ENCODE results near the gene INSR.

Gene INSR

DNA sequence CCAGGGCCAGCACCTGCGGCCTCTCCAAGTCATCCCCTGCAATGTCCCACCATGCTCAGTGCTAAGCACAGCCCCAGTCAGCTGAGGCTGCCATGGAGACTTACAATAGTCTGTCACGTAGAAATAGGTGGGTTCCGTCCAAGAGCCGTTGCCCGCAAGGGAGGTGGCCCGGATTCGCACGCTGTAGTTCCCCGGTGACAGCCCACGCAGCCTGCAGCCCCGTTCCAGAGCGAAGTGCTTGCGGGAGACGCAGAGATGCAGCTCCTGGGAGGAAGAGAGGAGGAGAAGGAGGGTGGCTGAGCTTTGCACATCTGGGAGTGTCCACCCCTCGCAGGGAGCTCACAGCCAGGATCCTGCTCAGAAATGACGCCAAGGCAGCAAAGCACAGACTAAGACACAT, 162.2 kb downstream of the INSR start:
- no peak for DNase-seq

DNA sequence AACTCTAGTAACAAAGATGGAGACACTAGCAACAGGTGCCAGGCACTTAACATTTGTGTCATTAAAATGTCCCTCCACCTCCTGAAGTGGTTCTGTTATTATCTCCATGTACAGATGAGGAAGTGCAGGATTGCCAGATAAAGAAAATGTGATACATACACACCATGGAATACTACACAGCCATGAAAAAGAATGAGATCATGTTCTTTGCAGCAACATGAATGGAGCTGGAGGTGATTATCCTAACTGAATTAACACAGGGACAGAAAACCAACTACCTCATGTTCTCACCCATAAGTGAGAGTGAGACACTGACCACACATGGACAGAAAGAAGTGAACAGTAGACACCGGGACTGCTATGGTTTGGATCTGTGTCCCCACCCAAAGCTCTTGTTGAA, 164.2 kb downstream of the INSR start:
- DNase-seq = no peak

GRCh38 chr19:7126132-7126531, 168.1 kb downstream of the INSR start:
- no peak for DNase-seq

DNA sequence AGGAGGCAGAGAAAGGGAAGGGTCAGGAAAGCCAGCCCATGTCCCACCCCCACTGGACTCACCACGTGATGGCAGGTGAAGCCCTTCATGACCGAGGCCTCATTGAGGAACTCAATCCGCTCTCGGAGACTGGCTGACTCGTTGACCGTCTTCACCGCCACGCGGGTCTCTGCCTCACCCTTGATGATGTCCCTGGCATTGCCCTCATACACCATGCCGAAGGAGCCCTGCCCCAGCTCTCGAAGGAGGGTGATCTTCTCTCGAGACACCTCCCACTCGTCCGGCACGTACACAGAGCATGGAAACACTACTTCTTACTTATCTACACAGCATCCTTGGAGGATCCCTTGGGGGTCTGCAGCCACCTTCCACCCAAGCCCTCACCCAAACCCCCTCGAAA, 169.0 kb downstream of the INSR start:
- DNase-seq = no peak

GRCh38 chr19:7124782-7125181, 169.4 kb downstream of the INSR start:
- no peak for DNase-seq

- no peak for DNase-seq
Observed at GRCh38 chr19:7122701-7123100, 171.5 kb downstream of the INSR start.

GRCh38 chr19:7120499-7120898, 173.7 kb downstream of the INSR start:
- DNase-seq = no peak

DNA sequence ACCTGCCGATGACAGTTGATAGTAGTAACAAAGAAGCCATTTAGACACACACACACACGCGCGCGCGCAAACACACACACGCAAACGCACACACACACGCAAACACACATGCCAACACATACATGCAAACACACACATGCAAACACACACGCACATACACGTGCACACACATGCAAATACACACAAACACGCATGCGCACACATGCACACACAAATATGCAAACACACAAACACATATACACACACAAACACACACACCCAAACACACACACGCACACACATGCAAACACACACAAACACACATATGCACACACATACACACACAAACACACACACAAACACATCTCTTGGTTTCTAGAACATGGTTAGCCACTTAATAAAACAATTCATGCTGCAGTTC, 174.6 kb downstream of the INSR start:
- no peak for DNase-seq

DNA sequence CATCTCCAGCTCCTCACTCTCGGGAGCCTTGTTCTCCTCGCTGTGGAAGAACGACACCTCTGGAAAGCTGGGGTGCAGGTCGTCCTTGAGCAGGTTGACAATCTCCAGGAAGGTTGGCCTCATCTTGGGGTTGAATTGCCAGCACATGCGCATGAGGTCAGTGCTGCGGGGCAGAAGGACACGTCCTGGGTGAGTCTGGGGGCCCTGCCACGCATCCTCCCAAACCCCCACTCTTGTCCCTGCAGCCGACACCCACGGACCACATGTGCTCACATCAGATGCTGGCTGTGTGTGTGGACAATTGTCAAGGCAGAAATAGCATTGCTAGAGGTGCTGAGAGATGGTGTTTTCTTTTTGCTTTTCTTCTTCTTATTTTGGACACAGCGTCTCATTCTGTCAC, 177.0 kb downstream of the INSR start:
- DNase-seq = no peak

GRCh38 chr19:7115721-7116120, 178.5 kb downstream of the INSR start:
- no peak for DNase-seq

DNA sequence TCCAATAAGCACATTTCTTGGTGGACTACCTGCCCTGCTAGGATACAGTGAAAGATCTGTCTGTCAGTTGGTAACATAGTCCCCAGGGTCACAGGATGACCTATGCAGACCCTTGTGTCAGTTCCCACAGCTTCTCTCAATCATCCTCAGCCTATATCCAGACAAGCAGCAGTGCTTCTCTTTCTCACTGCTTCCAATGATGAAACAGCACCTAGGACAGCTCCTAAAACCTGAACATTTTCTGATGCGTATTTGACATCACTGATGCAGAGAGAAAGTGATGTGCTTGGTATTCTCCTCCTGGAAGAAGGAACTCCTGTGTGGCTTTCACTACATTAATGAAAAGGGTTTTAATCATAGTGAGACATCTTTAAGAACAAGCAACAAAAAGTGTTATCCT, 181.0 kb downstream of the INSR start:
- no peak for DNase-seq

GRCh38 chr19:7112675-7113074, 181.5 kb downstream of the INSR start:
- no peak for DNase-seq

GRCh38 chr19:7109678-7110289, 184.4 kb downstream of the INSR start:
- no peak for DNase-seq

- DNase-seq = no peak
Observed at GRCh38 chr19:7106711-7107657, 187.2 kb downstream of the INSR start.

DNA sequence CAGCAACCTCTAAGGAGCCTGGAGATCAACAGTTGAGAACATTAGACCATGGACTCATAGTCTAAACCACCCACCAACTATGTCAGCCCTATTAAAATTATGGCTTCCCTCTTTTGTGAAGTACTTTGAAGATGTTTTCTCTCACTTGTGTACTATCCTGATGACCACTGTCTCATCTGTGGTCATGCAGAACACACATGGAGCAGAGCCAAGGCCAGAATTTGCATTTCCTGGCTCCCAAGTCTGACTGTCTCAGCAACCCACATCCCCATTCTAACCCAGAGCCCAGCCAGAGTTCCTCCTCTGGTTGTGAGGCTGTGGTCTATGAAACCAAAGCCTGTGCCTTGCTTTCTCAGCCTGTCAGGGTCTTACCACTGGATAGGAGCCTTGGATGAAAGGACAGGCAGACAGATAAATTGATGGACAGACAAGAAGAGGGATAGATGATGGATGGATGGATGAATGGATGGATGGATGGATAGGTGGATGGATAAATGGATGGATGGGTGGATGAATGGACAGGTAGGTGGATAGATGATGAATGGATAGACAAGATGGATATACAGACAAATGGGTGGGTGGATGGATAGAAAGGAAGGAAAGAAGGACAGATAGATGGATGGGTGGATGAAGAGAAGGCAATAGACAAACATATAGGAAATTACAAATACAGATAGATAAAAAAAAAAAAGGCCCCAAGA, 189.3 kb downstream of the INSR start:
- no peak for DNase-seq

DNA sequence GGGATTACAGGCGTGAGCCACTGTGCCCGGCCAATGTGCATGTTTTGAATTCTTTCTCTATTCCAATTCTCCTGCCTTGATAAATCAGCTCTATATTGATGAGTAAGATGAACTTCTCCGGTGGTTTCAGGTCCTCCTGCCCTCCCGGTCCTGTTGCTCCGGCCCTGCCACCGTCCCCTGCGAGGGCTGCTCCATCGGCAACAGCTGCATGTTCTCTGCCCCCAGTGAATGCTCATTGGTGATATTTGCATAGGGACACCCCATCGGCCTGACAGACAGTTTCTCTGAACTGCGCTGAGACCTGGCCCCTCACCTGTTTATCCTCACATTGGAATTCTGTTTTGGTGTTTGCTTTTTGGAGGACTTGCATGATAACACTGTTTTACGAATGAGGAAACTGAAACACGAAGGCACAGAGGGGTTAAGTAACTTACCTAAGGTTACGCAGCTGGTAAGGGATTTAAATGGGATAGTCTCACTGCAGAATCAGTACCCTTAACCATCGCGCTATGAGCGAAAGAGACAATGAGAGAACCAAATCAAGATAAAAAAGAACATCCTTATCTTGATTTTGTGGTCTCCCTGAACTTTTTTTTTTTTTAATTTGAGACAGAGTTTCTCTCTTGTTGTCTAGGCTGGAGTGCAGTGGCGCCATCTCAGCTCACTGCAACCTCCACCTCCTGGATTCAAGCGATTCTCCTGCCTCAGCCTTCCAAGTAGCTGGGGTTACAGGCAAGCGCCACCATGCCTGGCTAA, 192.5 kb downstream of the INSR start:
- no peak for DNase-seq

- DNase-seq = no peak
Observed at GRCh38 chr19:7099597-7099921, 194.7 kb downstream of the INSR start.

DNA sequence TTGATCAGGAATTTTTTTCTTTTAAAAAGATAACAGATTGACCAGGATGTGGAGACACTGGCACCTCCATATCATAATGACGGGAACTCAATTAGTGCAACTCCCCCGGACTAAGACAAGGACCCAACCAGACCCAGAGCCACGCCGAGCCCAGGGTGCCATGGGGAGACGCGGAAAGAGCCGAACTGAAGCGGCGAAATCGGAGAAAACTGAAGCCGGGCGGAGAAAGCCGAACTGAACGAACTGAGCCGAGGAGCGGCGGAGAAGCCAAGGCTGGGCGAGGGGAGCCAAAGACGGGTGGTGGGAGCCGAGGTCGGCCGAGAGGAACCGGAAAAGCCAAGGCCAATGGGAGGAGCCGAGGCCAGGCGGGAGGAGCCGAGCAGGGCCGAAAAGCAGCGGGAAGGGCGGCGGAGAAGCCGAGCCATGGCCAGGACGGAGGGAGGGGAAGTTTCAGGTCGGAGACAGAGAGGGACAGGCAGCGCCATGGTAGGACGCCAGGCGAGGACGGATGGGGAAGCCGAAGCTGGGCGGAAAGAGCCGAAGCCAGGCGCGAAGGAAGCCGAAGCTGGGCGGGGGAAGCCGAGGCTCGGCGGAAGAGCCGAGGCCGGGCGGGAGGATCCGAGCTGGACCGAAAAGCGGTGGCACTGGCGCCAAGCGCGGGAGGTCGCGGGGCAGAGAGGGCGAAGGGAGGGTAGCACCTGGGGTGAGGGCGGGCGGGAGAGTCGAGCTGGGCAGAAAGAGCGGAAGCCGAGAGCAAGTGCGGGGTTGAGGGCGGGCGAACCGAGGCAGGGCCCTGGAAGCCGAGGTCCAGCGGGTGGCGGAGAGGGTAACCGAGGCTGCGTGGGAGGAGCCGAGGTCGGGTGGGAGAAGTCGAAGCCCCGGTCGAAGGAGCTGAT, 195.3 kb downstream of the INSR start:
- DNase-seq = peak; percentile 88

DNA sequence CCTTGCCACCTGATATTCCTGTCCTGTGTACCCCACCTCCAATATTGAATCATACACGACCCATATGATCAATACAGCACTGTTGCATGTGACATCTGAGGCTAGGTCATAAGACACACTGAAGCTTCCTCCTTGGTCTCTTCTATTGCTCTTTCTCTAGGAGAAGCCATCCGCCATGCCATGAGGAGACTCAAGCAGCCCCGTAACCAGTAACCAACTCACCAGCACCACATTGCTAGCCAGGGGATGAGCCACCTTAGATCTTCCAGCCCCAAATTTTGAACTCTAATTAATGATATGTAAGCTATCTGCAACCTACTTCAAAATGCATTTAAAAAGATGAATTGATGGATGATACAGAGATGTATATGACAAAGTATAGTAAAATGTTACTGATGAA, 196.1 kb downstream of the INSR start:
- DNase-seq = no peak

DNA sequence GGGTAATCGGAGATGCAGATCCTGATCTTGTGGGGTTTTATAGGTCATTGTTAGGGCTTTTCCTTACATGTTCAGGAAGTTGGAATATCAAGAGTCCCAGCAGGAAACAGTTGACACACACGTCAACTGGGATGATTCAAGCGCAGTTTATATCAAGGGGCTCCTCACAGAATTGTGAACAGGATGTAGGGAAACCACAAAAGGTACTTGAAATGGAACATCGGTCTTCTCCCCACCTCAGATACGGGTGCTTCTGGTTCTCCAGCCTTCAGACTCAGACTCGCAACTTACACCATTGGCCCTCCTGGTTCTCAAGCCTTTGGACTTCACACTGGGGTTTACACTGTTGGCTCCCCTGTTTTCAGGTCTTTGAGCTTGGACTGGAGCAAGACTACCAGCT, 205.2 kb downstream of the INSR start:
- no peak for DNase-seq

DNA sequence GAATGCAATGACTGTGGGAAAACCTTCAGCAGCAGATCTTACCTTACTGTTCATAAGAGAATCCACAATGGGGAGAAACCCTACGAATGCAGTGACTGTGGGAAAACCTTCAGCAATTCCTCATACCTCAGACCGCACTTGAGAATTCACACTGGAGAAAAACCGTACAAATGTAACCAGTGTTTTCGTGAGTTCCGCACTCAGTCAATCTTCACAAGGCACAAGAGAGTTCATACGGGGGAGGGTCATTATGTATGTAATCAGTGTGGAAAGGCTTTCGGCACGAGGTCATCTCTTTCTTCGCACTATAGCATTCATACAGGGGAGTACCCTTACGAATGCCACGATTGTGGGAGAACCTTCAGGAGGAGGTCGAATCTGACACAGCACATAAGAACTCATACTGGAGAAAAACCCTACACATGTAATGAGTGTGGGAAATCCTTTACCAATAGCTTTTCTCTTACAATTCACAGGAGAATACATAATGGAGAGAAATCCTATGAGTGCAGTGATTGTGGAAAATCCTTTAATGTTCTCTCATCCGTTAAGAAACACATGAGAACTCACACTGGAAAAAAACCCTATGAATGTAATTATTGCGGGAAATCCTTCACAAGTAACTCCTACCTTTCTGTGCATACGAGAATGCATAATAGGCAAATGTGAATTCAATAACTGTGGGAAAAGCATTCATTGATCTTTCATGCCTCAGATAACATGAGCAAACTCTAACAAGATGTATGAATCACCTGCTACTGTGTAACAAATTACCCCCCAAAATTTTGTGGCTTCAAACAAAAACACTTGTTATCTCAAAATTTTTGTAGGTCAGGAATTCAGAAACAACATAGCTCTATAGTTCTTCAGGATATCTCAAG, 210.9 kb downstream of the INSR start:
- no peak for DNase-seq

Data from NCI-H2171 (cell line).